ENCODE measurements around the gene TMED10.

The TMED10 gene

DNA sequence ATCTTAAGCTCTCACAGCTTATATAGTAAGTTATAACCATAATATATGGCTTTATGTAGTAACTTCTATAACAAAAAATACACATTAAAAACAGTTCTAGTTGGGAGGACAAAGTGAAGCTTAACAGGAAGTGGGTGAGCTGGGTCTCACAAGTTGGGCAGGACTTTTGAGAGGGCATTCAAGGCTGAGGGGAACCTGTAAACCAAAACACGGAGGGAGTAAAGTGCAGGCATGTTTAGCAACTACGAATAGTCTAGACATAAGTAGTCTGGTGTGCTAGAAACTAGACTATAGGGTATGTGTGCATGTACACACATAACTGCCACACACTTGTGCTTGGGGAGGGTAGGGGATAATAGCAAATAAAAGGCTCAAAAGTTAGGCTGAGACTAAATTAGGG, 35.4 kb downstream of the TMED10 start:
- Histone ChIP-seq H2AFZ (ENCODE audit: low read depth) (no peak overlapping the region), H3K27me3 (ENCODE audit: insufficient read depth, low read depth) (no peaks in the 10 kb centered on the region), H3K9ac (no peak overlapping the region), H3K27ac (no peak overlapping the region), H3K36me3 (ENCODE audit: insufficient read depth) (no peaks in the 10 kb centered on the region), H3K79me2 (ENCODE audit: insufficient read depth, low read depth) (peaks cover 7% of the 10 kb centered on the region; the same call in 1 of the 2 replicates), H4K20me1 (ENCODE audit: insufficient read depth) (no peaks in the 10 kb centered on the region), H3K4me3 (IDR thresholded peaks at IDR 0.05; ENCODE audit: insufficient read depth, low read depth, low read length) (no peak overlapping the region), H3K4me2 (no peak overlapping the region), H3K4me1 (ENCODE audit: low read depth, poor library complexity, severe bottlenecking) (peaks cover 17% of the 10 kb centered on the region)
- TF ChIP-seq, protein P1, sequence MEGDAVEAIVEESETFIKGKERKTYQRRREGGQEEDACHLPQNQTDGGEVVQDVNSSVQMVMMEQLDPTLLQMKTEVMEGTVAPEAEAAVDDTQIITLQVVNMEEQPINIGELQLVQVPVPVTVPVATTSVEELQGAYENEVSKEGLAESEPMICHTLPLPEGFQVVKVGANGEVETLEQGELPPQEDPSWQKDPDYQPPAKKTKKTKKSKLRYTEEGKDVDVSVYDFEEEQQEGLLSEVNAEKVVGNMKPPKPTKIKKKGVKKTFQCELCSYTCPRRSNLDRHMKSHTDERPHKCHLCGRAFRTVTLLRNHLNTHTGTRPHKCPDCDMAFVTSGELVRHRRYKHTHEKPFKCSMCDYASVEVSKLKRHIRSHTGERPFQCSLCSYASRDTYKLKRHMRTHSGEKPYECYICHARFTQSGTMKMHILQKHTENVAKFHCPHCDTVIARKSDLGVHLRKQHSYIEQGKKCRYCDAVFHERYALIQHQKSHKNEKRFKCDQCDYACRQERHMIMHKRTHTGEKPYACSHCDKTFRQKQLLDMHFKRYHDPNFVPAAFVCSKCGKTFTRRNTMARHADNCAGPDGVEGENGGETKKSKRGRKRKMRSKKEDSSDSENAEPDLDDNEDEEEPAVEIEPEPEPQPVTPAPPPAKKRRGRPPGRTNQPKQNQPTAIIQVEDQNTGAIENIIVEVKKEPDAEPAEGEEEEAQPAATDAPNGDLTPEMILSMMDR (conservative IDR thresholded peaks at IDR 0.05; ENCODE audit: low read depth, low read length): no peak

DNA sequence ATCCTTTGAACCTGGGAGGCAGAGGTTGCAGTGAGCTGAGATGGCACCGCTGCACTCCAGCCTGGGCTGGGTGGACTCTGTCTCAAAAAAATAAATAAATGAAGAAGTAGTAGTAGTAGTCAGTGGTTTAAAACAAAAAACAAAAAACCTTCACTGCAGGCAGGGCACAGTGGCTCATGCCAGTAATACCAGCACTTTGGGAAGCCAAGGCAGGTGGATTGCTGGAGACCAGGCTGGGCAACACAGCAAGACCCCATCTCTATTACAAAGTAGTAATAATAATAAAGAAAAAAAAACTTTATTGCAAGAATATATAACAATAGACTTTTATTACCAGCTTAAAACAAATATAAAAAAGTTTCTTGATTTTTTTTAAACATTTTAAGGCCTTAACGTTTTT, 35.8 kb downstream of the TMED10 start:
- no peaks in the 10 kb centered on the region for H4K20me1 ChIP-seq (ENCODE audit: insufficient read depth)
- H3K79me2 ChIP-seq (ENCODE audit: insufficient read depth, low read depth): peaks cover 7% of the 10 kb centered on the region; the same call in 1 of the 2 replicates
- TF ChIP-seq, protein P1 (conservative IDR thresholded peaks at IDR 0.05; ENCODE audit: low read depth, low read length): no peak
- H3K4me3 ChIP-seq (IDR thresholded peaks at IDR 0.05; ENCODE audit: insufficient read depth, low read depth, low read length): no peak overlapping the region
- no peak overlapping the region for H3K27ac ChIP-seq
- H3K36me3 ChIP-seq (ENCODE audit: insufficient read depth): no peaks in the 10 kb centered on the region
- H3K27me3 ChIP-seq (ENCODE audit: insufficient read depth, low read depth): no peaks in the 10 kb centered on the region
- H3K9ac ChIP-seq: no peak overlapping the region
- H3K4me2 ChIP-seq: no peak overlapping the region
- peaks cover 17% of the 10 kb centered on the region for H3K4me1 ChIP-seq (ENCODE audit: low read depth, poor library complexity, severe bottlenecking)
- H2AFZ ChIP-seq (ENCODE audit: low read depth): no peak overlapping the region

DNA sequence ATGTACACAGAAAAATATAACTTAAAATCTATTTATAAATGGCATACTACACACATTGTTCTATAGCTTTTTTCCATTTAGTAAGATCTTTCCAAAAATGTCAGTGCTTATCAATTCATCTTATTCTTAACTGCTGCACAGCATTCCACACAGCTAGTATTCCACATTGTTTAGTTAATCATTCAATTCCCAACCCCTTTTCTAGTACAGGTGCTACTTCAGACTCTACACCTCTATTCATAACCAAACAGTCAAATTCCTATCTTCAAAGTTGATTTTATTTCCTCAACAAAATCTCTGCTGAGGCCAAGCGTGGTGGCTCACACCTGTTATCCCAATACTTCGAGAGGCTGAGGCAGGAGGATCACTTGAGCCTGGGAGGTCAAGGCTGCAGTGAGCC, 37.2 kb downstream of the TMED10 start:
- Histone ChIP-seq H3K9ac (no peak overlapping the region), H4K20me1 (ENCODE audit: insufficient read depth) (no peaks in the 10 kb centered on the region), H3K27ac (no peak overlapping the region), H3K4me1 (ENCODE audit: low read depth, poor library complexity, severe bottlenecking) (peaks cover 17% of the 10 kb centered on the region), H3K79me2 (ENCODE audit: insufficient read depth, low read depth) (peaks cover 7% of the 10 kb centered on the region; the same call in 1 of the 2 replicates), H3K4me3 (IDR thresholded peaks at IDR 0.05; ENCODE audit: insufficient read depth, low read depth, low read length) (no peak overlapping the region), H2AFZ (ENCODE audit: low read depth) (no peak overlapping the region), H3K27me3 (ENCODE audit: insufficient read depth, low read depth) (no peaks in the 10 kb centered on the region), H3K4me2 (peak overlapping the region; percentile 76), H3K36me3 (ENCODE audit: insufficient read depth) (no peaks in the 10 kb centered on the region)
- TF ChIP-seq, protein P1 (conservative IDR thresholded peaks at IDR 0.05; ENCODE audit: low read depth, low read length): no peak

DNA sequence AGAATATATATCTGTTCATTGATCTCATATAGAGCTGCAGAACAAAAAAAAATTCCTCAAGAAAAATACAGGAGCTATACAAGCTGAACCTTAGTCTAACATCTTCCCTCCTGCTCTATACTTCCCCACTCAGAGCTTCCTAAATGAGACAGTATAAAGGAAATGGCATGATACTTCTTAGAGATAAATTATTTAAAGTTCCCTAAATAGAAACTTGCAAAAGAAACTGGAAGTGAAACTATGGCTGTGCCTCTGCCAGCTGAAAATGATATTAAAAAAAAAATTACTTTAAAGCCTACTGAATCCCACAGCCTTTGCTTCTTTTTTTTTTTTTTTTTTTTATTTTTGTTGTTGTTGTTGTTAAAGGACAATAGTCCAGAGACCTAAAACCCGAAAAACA, 37.9 kb downstream of the TMED10 start:
- Histone ChIP-seq H3K79me2 (ENCODE audit: insufficient read depth, low read depth) (peaks cover 7% of the 10 kb centered on the region; the same call in 1 of the 2 replicates), H3K9ac (no peak overlapping the region), H3K27ac (no peak overlapping the region), H3K27me3 (ENCODE audit: insufficient read depth, low read depth) (no peaks in the 10 kb centered on the region), H2AFZ (ENCODE audit: low read depth) (no peak overlapping the region), H3K4me1 (ENCODE audit: low read depth, poor library complexity, severe bottlenecking) (peaks cover 17% of the 10 kb centered on the region), H3K36me3 (ENCODE audit: insufficient read depth) (no peaks in the 10 kb centered on the region), H3K4me2 (peak overlapping the region; percentile 76), H3K4me3 (IDR thresholded peaks at IDR 0.05; ENCODE audit: insufficient read depth, low read depth, low read length) (no peak overlapping the region), H4K20me1 (ENCODE audit: insufficient read depth) (no peaks in the 10 kb centered on the region)
- TF ChIP-seq, protein P1 (conservative IDR thresholded peaks at IDR 0.05; ENCODE audit: low read depth, low read length): no peak
